ENCODE results near the gene OPCML. TPM values are rescaled to one million over a fixed set of nuclear protein-coding genes. Genes with fewer than 3 reads are reported as not detected.

The OPCML gene
- total and polyA plus RNA-seq, 9 donors, result 0.59 to 3.5 (median 1.5) TPM

- Histone ChIP-seq H3K9me3 (replicated peaks; ENCODE audit: control insufficient read depth, low read depth, low read length) (no peaks in the 10 kb centered on the region), H3K4me1 (ENCODE audit: control insufficient read depth, insufficient read depth, low read length) (peaks cover 5% of the 10 kb centered on the region), H3K27ac (ENCODE audit: low read length) (no peak overlapping the region), H3K4me3 (ENCODE audit: low read length) (no peak overlapping the region), H3K27me3 (ENCODE audit: control insufficient read depth, insufficient read depth, low read length) (no peaks in the 10 kb centered on the region), H3K36me3 (ENCODE audit: control insufficient read depth, insufficient read depth, low read length) (no peaks in the 10 kb centered on the region)
- no CpG with 5 or more reads among the region's 2 CpGs for WGBS (ENCODE audit: insufficient coverage)
- DNase-seq, result no peak
These were observed 848.7 kb downstream of the OPCML start for GRCh38 chr11:132683602-132684001.

GRCh38 chr11:132681971-132682370 lies 850.3 kb downstream of the OPCML start:
- no peak overlapping the region for H3K4me3 ChIP-seq (ENCODE audit: low read length)
- H3K4me1 ChIP-seq (ENCODE audit: control insufficient read depth, insufficient read depth, low read length), result peaks cover 5% of the 10 kb centered on the region
- no peaks in the 10 kb centered on the region for H3K36me3 ChIP-seq (ENCODE audit: control insufficient read depth, insufficient read depth, low read length)
- no peak for DNase-seq
- H3K9me3 ChIP-seq (replicated peaks; ENCODE audit: control insufficient read depth, low read depth, low read length), result no peaks in the 10 kb centered on the region
- H3K27me3 ChIP-seq (ENCODE audit: control insufficient read depth, insufficient read depth, low read length), result no peaks in the 10 kb centered on the region
- H3K27ac ChIP-seq (ENCODE audit: low read length), result no peak overlapping the region
- WGBS (ENCODE audit: insufficient coverage), result 55% methylated on average over 2 of the region's 7 CpGs

GRCh38 chr11:132680584-132680983 lies 851.7 kb downstream of the OPCML start:
- Histone ChIP-seq H3K9me3 (replicated peaks; ENCODE audit: control insufficient read depth, low read depth, low read length) (no peaks in the 10 kb centered on the region), H3K27ac (ENCODE audit: low read length) (no peak overlapping the region), H3K4me3 (ENCODE audit: low read length) (no peak overlapping the region), H3K36me3 (ENCODE audit: control insufficient read depth, insufficient read depth, low read length) (no peaks in the 10 kb centered on the region), H3K4me1 (ENCODE audit: control insufficient read depth, insufficient read depth, low read length) (no peaks in the 10 kb centered on the region), H3K27me3 (ENCODE audit: control insufficient read depth, insufficient read depth, low read length) (no peaks in the 10 kb centered on the region)
- WGBS (ENCODE audit: insufficient coverage), result 95% methylated on average over 7 of the region's 12 CpGs
- no peak for DNase-seq

- Histone ChIP-seq H3K4me1 (ENCODE audit: control insufficient read depth, insufficient read depth, low read length) (peaks cover 5% of the 10 kb centered on the region), H3K27me3 (ENCODE audit: control insufficient read depth, insufficient read depth, low read length) (no peaks in the 10 kb centered on the region), H3K9me3 (replicated peaks; ENCODE audit: control insufficient read depth, low read depth, low read length) (no peaks in the 10 kb centered on the region), H3K27ac (ENCODE audit: low read length) (no peak overlapping the region), H3K36me3 (ENCODE audit: control insufficient read depth, insufficient read depth, low read length) (no peaks in the 10 kb centered on the region), H3K4me3 (ENCODE audit: low read length) (no peak overlapping the region)
- WGBS (ENCODE audit: insufficient coverage), result no CpG with 5 or more reads among the region's 4 CpGs
- DNase-seq, result peak; percentile 52
These were observed 858.1 kb downstream of the OPCML start for GRCh38 chr11:132674151-132674550.

GRCh38 chr11:132671851-132672370 lies 860.4 kb downstream of the OPCML start:
- Histone ChIP-seq H3K27ac (ENCODE audit: low read length) (no peak overlapping the region), H3K36me3 (ENCODE audit: control insufficient read depth, insufficient read depth, low read length) (no peaks in the 10 kb centered on the region), H3K9me3 (replicated peaks; ENCODE audit: control insufficient read depth, low read depth, low read length) (no peaks in the 10 kb centered on the region), H3K4me1 (ENCODE audit: control insufficient read depth, insufficient read depth, low read length) (peaks cover 5% of the 10 kb centered on the region), H3K4me3 (ENCODE audit: low read length) (no peak overlapping the region), H3K27me3 (ENCODE audit: control insufficient read depth, insufficient read depth, low read length) (no peaks in the 10 kb centered on the region)
- DNase-seq, result peak; percentile 15
- WGBS (ENCODE audit: insufficient coverage), result no CpG with 5 or more reads among the region's 3 CpGs

GRCh38 chr11:132670921-132671675 lies 861.2 kb downstream of the OPCML start:
- H3K27ac ChIP-seq (ENCODE audit: low read length), result no peak overlapping the region
- peaks cover 5% of the 10 kb centered on the region for H3K4me1 ChIP-seq (ENCODE audit: control insufficient read depth, insufficient read depth, low read length)
- H3K36me3 ChIP-seq (ENCODE audit: control insufficient read depth, insufficient read depth, low read length), result no peaks in the 10 kb centered on the region
- H3K4me3 ChIP-seq (ENCODE audit: low read length), result no peak overlapping the region
- H3K27me3 ChIP-seq (ENCODE audit: control insufficient read depth, insufficient read depth, low read length), result no peaks in the 10 kb centered on the region
- H3K9me3 ChIP-seq (replicated peaks; ENCODE audit: control insufficient read depth, low read depth, low read length), result no peaks in the 10 kb centered on the region
- no peak for DNase-seq
- no CpG with 5 or more reads among the region's 5 CpGs for WGBS (ENCODE audit: insufficient coverage)

GRCh38 chr11:132669949-132670348 lies 862.4 kb downstream of the OPCML start:
- peaks cover 5% of the 10 kb centered on the region for H3K4me1 ChIP-seq (ENCODE audit: control insufficient read depth, insufficient read depth, low read length)
- DNase-seq, result no peak
- no peak overlapping the region for H3K4me3 ChIP-seq (ENCODE audit: low read length)
- no peaks in the 10 kb centered on the region for H3K9me3 ChIP-seq (replicated peaks; ENCODE audit: control insufficient read depth, low read depth, low read length)
- no CpG with 5 or more reads among the region's 5 CpGs for WGBS (ENCODE audit: insufficient coverage)
- no peaks in the 10 kb centered on the region for H3K27me3 ChIP-seq (ENCODE audit: control insufficient read depth, insufficient read depth, low read length)
- no peak overlapping the region for H3K27ac ChIP-seq (ENCODE audit: low read length)
- no peaks in the 10 kb centered on the region for H3K36me3 ChIP-seq (ENCODE audit: control insufficient read depth, insufficient read depth, low read length)

GRCh38 chr11:132665205-132665604 lies 867.1 kb downstream of the OPCML start:
- no peak overlapping the region for H3K4me3 ChIP-seq (ENCODE audit: low read length)
- WGBS (ENCODE audit: insufficient coverage), result 75% methylated on average over 4 of the region's 4 CpGs
- no peaks in the 10 kb centered on the region for H3K9me3 ChIP-seq (replicated peaks; ENCODE audit: control insufficient read depth, low read depth, low read length)
- H3K36me3 ChIP-seq (ENCODE audit: control insufficient read depth, insufficient read depth, low read length), result no peaks in the 10 kb centered on the region
- H3K27me3 ChIP-seq (ENCODE audit: control insufficient read depth, insufficient read depth, low read length), result no peaks in the 10 kb centered on the region
- DNase-seq, result no peak
- H3K4me1 ChIP-seq (ENCODE audit: control insufficient read depth, insufficient read depth, low read length), result no peaks in the 10 kb centered on the region
- H3K27ac ChIP-seq (ENCODE audit: low read length), result no peak overlapping the region

GRCh38 chr11:132658696-132659095 lies 873.6 kb downstream of the OPCML start:
- no peak overlapping the region for H3K4me3 ChIP-seq (ENCODE audit: low read length)
- no peaks in the 10 kb centered on the region for H3K4me1 ChIP-seq (ENCODE audit: control insufficient read depth, insufficient read depth, low read length)
- no peaks in the 10 kb centered on the region for H3K9me3 ChIP-seq (replicated peaks; ENCODE audit: control insufficient read depth, low read depth, low read length)

GRCh38 chr11:132658004-132658403 lies 874.3 kb downstream of the OPCML start:
- H3K4me3 ChIP-seq (ENCODE audit: low read length), result no peak overlapping the region
- 82% methylated on average over 4 of the region's 4 CpGs for WGBS (ENCODE audit: insufficient coverage)
- H3K4me1 ChIP-seq (ENCODE audit: control insufficient read depth, insufficient read depth, low read length), result no peaks in the 10 kb centered on the region
- no peaks in the 10 kb centered on the region for H3K36me3 ChIP-seq (ENCODE audit: control insufficient read depth, insufficient read depth, low read length)
- DNase-seq, result no peak
- peaks cover 2% of the 10 kb centered on the region for H3K27me3 ChIP-seq (ENCODE audit: control insufficient read depth, insufficient read depth, low read length)
- no peaks in the 10 kb centered on the region for H3K9me3 ChIP-seq (replicated peaks; ENCODE audit: control insufficient read depth, low read depth, low read length)
- no peak overlapping the region for H3K27ac ChIP-seq (ENCODE audit: low read length)

More at GRCh38 chr11:132658696-132659095, 873.6 kb downstream of the OPCML start:
- WGBS (ENCODE audit: insufficient coverage), result no CpG with 5 or more reads among the region's 2 CpGs
- Histone ChIP-seq H3K27me3 (ENCODE audit: control insufficient read depth, insufficient read depth, low read length) (peaks cover 2% of the 10 kb centered on the region), H3K27ac (ENCODE audit: low read length) (no peak overlapping the region), H3K36me3 (ENCODE audit: control insufficient read depth, insufficient read depth, low read length) (no peaks in the 10 kb centered on the region)
- no peak for DNase-seq

Measured in muscle of leg (tissue), 11 donors.